GM18867 (cell line): ENCODE data around the gene CPNE5.

ENCODE experiments used
- ATAC-seq: cut with Tn5 transposase; IDR thresholded peaks from one replicate; pipeline ENCODE4 v1.9.1; 2021; ENCODE audit warnings: mild to moderate bottlenecking, moderate library complexity; ENCODE audit not compliant: unreplicated experiment

The CPNE5 gene

GRCh38 chr6:36769183-36769675 lies 70.0 kb downstream of the CPNE5 start:
- ATAC-seq = no peak

GRCh38 chr6:36766399-36766945 lies 72.8 kb downstream of the CPNE5 start:
- no peak for ATAC-seq

GRCh38 chr6:36765594-36766398 lies 73.4 kb downstream of the CPNE5 start:
- no peak for ATAC-seq

GRCh38 chr6:36765190-36765589 lies 74.1 kb downstream of the CPNE5 start:
- ATAC-seq = no peak

- ATAC-seq = no peak
Measured at GRCh38 chr6:36762123-36762522, 77.1 kb downstream of the CPNE5 start.

- no peak for ATAC-seq
Measured at GRCh38 chr6:36760685-36761435, 78.4 kb downstream of the CPNE5 start.

GRCh38 chr6:36759148-36759759 lies 80.0 kb downstream of the CPNE5 start:
- peak; percentile 43 for ATAC-seq

- ATAC-seq = no peak
Measured at GRCh38 chr6:36758516-36759147, 80.6 kb downstream of the CPNE5 start.

- ATAC-seq = no peak
Measured at GRCh38 chr6:36757943-36758508, 81.2 kb downstream of the CPNE5 start.

- no peak for ATAC-seq
Measured at GRCh38 chr6:36757206-36757605, 82.0 kb downstream of the CPNE5 start.

- no peak for ATAC-seq
Measured at GRCh38 chr6:36756786-36757185, 82.5 kb downstream of the CPNE5 start.

- ATAC-seq = peak; percentile 34
Measured at GRCh38 chr6:36755435-36756348, 83.6 kb downstream of the CPNE5 start.

GRCh38 chr6:36754582-36755434 lies 84.4 kb downstream of the CPNE5 start:
- ATAC-seq = no peak

- no peak for ATAC-seq
Measured at GRCh38 chr6:36753671-36754405, 85.4 kb downstream of the CPNE5 start.

GRCh38 chr6:36752886-36753506 lies 86.2 kb downstream of the CPNE5 start:
- peak; percentile 59 for ATAC-seq

- no peak for ATAC-seq
Measured at GRCh38 chr6:36752187-36752885, 86.9 kb downstream of the CPNE5 start.

- ATAC-seq = no peak
Measured at GRCh38 chr6:36751833-36752186, 87.4 kb downstream of the CPNE5 start.
